ENCODE measurements around the gene COX7B2. TPM values are rescaled to one million over a fixed set of nuclear protein-coding genes. Genes with fewer than 3 reads are reported as not detected.

The COX7B2 gene
- total and polyA plus RNA-seq, 11 donors = not detected

DNA sequence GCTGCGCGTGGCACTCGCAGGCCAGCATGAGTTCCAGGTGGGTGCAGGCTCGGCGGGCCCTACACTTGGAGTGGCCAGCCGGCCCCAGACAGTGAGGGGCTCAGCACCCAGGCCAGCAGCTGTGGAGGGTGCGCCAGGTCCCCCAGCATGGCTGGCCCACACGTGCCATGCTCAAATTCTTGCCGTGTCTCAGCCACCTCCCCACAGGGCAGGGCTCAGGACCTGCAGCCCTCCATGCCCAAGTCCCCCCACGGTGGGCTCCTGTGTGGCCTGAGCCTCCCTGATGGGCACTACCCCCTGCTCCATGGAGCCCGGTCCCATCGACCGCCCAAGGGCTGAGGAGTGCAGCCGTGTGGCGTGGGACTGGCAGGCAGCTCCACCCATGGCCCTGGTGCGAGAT, 210.2 kb downstream of the COX7B2 start:
- 87 to 93% (median 91%) methylated on average over 7 to 16 of the region's 16 CpGs for whole genome bisulfite sequencing, 4 donors
- intact Hi-C loops (cut with DNase I) = no loop called here

More for the DNA sequence above, 210.2 kb downstream of the COX7B2 start:
- ATAC-seq (peak in 1 of 4 donors; percentile 15), DNase-seq (no peak)
- H3K4me3 ChIP-seq = no peak overlapping the region
- H3K27ac ChIP-seq = no peak overlapping the region
- H3K4me1 ChIP-seq = no peaks in the 10 kb centered on the region
- no peaks in the 10 kb centered on the region for H3K36me3 ChIP-seq
- TF ChIP-seq POLR2A (IDR thresholded peaks at IDR 0.05) = no peak
- TF ChIP-seq, protein P1, sequence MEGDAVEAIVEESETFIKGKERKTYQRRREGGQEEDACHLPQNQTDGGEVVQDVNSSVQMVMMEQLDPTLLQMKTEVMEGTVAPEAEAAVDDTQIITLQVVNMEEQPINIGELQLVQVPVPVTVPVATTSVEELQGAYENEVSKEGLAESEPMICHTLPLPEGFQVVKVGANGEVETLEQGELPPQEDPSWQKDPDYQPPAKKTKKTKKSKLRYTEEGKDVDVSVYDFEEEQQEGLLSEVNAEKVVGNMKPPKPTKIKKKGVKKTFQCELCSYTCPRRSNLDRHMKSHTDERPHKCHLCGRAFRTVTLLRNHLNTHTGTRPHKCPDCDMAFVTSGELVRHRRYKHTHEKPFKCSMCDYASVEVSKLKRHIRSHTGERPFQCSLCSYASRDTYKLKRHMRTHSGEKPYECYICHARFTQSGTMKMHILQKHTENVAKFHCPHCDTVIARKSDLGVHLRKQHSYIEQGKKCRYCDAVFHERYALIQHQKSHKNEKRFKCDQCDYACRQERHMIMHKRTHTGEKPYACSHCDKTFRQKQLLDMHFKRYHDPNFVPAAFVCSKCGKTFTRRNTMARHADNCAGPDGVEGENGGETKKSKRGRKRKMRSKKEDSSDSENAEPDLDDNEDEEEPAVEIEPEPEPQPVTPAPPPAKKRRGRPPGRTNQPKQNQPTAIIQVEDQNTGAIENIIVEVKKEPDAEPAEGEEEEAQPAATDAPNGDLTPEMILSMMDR (IDR thresholded peaks at IDR 0.05) = no peak
- peaks cover 0 to 7% (median 0%) of the 10 kb centered on the region in 12 donors for H3K9me3 ChIP-seq
- no peaks in the 10 kb centered on the region for H3K27me3 ChIP-seq

Other genes starting within 250 kb of the COX7B2 start
- gene GABRA4, start 84.3 kb upstream of the COX7B2 start, total RNA-seq = 10 to 100 TPM in 8 of 9 donors, 1 to 10 TPM in 1; 9.3 to 43.7 (median 30.5) TPM
- 1 to 10 TPM; 2.7 to 8.3 TPM for gene GABRA4, start 84.3 kb upstream of the COX7B2 start, polyA plus RNA-seq
- 10 to 100 TPM in 1 of 9 donors, 1 to 10 TPM in 8; 1.3 to 13.6 (median 4.8) TPM for gene GABRB1, start 122.3 kb upstream of the COX7B2 start, total RNA-seq
- 1 to 10 TPM; 1.0 to 1.5 TPM for gene GABRB1, start 122.3 kb upstream of the COX7B2 start, polyA plus RNA-seq